Stomach (tissue), 9 donors: ENCODE data around the gene PARP8. TPM values are rescaled to one million over a fixed set of nuclear protein-coding genes. Genes with fewer than 3 reads are reported as not detected.
A peak's percentile ranks its signal among the peaks of the same experiment; 100 is the strongest.

Experiments used
- DNase-seq, 2 donors: peaks; one replicate each; pipeline versions ENCODE4 v3.0.0 to v3.0.0-alpha.2; 2013 to 2019
- H3K27ac ChIP-seq, 5 donors: fragments of 200-600 bp in 4 of 5; sonication (generic) in 4 of 5; one replicate each; pipeline ENCODE4 v1.5.1; 2013 to 2019; ENCODE audit warnings: mild to moderate bottlenecking in 1 of 5, moderate library complexity in 1 of 5
- H3K27me3 ChIP-seq, 3 donors: fragments of 200-600 bp; sonication (generic); one replicate each; pipeline ENCODE4 v1.5.1; 2017 to 2019; ENCODE audit warnings: mixed run types in 1 of 3
- H3K36me3 ChIP-seq, 4 donors: fragments of 200-600 bp; sonication (generic); 1 replicate in 3 of 4; 2 replicates in 1 of 4; pipeline ENCODE4 v1.5.1; 2016 to 2019
- H3K4me1 ChIP-seq, 4 donors: fragments of 200-600 bp; sonication (generic); one replicate each; pipeline ENCODE4 v1.5.1; 2016 to 2019
- H3K4me3 ChIP-seq, 4 donors: fragments of 200-600 bp; sonication (generic) in 3 of 4; one replicate each; pipeline ENCODE4 v1.5.1; 2016 to 2019; ENCODE audit warnings: mild to moderate bottlenecking in 1 of 4
- H3K9me3 ChIP-seq, 4 donors: fragments of 200-600 bp; sonication (generic); one replicate each; pipeline ENCODE4 v1.5.1; 2016 to 2019
- EP300 ChIP-seq: sonication (generic); formaldehyde crosslinking; IDR thresholded peaks from one replicate; pipeline ENCODE4 v1.6.1; 2017; ENCODE audit warnings: antibody characterized with exemption
- POLR2A ChIP-seq, 4 donors: fragments of 450-650 bp; IDR thresholded peaks; one replicate each; pipeline ENCODE4 v1.6.1; 2016; ENCODE audit warnings: antibody characterized with exemption in 4 of 4, control low read depth in 2 of 4, mild to moderate bottlenecking in 1 of 4, moderate library complexity in 1 of 4
- POLR2AphosphoS5 ChIP-seq, 3 donors: sonication (generic); formaldehyde crosslinking; IDR thresholded peaks; one replicate each; pipeline ENCODE4 v1.6.1; 2016; ENCODE audit warnings: antibody characterized with exemption in 3 of 3
- WGBS, 5 donors: extraction: QIAGEN DNeasy Blood & Tissue Kit in 3 of 5; methylation state at CpG; one replicate each; pipeline versions ENCODE4 v1.1.5 to v1.1.7; 2013 to 2018; 5-methylcytosine and 5-hydroxymethylcytosine counted together
- intact Hi-C: fragments of 100-400 bp; cut with DNase I; formaldehyde crosslinking; loops from one replicate; pipeline ENCODE4 v1.15.1; 2023; ENCODE audit warnings: low total_unique reads
- polyA plus RNA-seq, 3 donors: library from polyadenylated mRNA; stranded (reverse); fragments of 200-250 nt; gene quantifications; one replicate each; pipeline ENCODE4 v1.2.3, GENCODE V29; 2013
- total RNA-seq, 5 donors: library from RNA; depleted of rRNA; stranded (reverse); fragments of >200 nt; gene quantifications; one replicate each; pipeline versions ENCODE4 v1.1.0 to v1.2.3, GENCODE V29; 2014 to 2016
- TF ChIP-seq, protein P1 (sequence below), 7 experiments: fragments of 450-650 bp in 4 of 7; fragments of 200-600 bp in 3 of 7; sonication (generic) in 3 of 7; IDR thresholded peaks; one replicate each; pipeline ENCODE4 v1.5.1; 2016 to 2019; ENCODE audit warnings: antibody characterized with exemption in 7 of 7, control low read depth in 2 of 7, mild to moderate bottlenecking in 1 of 7
- donor health status: healthy with polysubstance abuse.
- donor health status: Bipolar disorder and iron deficiency.
- donor health status: healthy.

Gene PARP8
- total and polyA plus RNA-seq, 8 donors, result 6.7 to 54.2 (median 22.4) TPM

DNA sequence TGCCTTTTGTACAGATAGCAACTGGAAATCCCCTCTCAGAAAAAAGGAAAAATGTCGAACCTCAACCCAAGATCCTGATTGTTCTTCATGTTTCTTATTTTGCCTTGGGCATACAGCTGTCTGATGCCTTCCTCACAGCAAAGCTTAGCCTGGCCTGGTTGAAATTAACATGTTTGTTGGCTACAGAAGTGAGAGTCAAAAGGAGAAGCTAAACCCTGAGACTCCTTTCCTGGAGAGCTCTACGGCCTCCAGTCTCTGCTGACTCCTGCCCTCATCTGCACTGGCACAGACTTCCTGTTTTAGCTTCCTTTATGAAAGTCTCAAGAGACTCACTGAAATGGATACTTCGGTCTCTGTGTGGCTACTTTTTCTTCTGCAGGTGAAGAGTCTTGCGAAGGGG is 186.7 kb downstream of the PARP8 start:
- 51 to 80% (median 72%) methylated on average over 4 of the region's 4 CpGs for WGBS, 5 donors
- DNase-seq, result peak in 1 of 2 donors; percentile 37
- Histone ChIP-seq H3K27me3 (no peaks in the 10 kb centered on the region), H3K4me3 (no peak overlapping the region), H3K36me3 (no peaks in the 10 kb centered on the region), H3K9me3 (no peaks in the 10 kb centered on the region), H3K4me1 (peaks cover 0 to 4% (median 0%) of the 10 kb centered on the region in 4 donors), H3K27ac (no peak overlapping the region)
- TF ChIP-seq, protein P1, sequence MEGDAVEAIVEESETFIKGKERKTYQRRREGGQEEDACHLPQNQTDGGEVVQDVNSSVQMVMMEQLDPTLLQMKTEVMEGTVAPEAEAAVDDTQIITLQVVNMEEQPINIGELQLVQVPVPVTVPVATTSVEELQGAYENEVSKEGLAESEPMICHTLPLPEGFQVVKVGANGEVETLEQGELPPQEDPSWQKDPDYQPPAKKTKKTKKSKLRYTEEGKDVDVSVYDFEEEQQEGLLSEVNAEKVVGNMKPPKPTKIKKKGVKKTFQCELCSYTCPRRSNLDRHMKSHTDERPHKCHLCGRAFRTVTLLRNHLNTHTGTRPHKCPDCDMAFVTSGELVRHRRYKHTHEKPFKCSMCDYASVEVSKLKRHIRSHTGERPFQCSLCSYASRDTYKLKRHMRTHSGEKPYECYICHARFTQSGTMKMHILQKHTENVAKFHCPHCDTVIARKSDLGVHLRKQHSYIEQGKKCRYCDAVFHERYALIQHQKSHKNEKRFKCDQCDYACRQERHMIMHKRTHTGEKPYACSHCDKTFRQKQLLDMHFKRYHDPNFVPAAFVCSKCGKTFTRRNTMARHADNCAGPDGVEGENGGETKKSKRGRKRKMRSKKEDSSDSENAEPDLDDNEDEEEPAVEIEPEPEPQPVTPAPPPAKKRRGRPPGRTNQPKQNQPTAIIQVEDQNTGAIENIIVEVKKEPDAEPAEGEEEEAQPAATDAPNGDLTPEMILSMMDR (IDR thresholded peaks at IDR 0.05), result no peak
- no peak for TF ChIP-seq EP300
- intact Hi-C loops, result no loop called here

DNA sequence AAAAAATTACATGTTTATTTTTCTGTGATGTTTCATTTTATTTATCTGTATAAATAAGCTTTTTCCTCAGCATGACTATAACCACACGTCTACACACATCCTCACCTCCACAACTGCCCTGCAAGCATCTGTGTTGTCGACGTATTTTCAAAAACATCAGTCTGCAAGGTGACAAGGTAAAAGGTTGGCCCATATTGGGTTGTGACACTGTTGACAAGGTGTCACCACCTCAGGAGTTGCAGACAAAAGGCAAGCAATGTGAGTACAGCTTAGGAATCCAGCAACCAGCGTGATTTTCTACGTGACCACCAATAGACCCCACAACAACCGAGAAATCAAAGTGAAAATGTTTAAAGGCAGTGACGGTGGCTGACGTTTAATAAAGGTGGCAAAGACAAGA is 187.6 kb downstream of the PARP8 start:
- H3K4me3 ChIP-seq, result no peak overlapping the region
- intact Hi-C loops, result no loop called here
- WGBS, 5 donors, result 72 to 88% (median 77%) methylated on average over 8 of the region's 8 CpGs
- no peaks in the 10 kb centered on the region for H3K27me3 ChIP-seq
- DNase-seq, result no peak
- no peak overlapping the region for H3K27ac ChIP-seq
- H3K9me3 ChIP-seq, result no peaks in the 10 kb centered on the region
- no peak for TF ChIP-seq EP300
- no peaks in the 10 kb centered on the region for H3K36me3 ChIP-seq
- no peaks in the 10 kb centered on the region for H3K4me1 ChIP-seq

DNA sequence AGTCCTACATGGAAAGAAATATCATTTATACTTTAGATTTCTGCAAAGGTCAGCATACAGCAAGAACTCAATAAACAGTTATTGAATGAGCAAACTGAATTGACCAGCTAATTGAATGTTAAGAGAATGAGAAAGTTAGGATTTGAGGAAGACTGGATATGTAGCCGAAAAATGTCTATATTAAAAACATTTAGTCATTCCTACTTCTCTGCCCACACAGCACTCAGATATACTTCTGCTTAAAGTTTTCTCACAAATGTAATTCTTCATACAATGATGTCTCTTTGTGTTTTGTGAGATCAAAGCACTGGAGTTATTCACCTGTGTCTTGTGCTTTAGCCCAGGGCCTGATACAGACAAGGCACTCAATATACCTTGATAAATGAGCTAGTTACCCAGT is 188.6 kb downstream of the PARP8 start:
- TF ChIP-seq EP300 (no peak), POLR2A (IDR thresholded peaks at IDR 0.05) (no peak), POLR2AphosphoS5 (IDR thresholded peaks at IDR 0.05) (no peak)
- TF ChIP-seq, protein P1 (IDR thresholded peaks at IDR 0.05), result no peak

DNA sequence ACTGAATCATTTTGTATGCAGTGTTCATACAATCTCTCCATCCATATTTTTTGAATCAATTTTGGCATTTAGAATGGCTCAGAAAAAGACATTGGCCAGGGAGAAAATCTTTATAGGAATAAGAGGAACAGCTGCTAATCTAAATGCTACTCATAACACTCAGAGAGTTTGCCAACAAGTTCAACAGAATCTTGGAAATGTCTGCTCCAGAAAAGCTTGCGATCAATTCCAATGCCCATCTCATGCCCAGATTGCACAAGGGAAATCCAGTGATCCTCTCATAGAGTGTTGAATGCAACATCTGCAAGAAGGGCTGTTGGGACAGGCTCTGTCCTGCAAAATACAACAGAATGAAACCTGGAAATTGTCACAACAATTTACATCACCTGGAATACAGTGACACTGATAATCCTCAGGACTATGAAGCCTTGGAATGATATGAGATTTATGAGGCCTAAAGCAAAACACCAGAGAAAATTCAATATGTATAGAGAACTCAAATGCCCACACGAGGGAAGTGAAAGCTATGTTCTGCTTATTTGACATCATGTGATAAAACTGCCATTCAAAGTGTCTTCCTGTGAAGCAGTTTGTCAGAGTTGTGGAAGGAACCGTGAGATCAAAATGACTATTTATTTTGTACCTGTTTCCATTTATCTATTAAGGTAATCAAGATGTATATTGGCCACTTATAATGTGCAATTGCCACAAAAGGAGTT is 190.1 kb downstream of the PARP8 start:
- no peak for TF ChIP-seq POLR2AphosphoS5 (IDR thresholded peaks at IDR 0.05)
- TF ChIP-seq, protein P1 (IDR thresholded peaks at IDR 0.05), result no peak
- no peak for TF ChIP-seq POLR2A (IDR thresholded peaks at IDR 0.05)
- TF ChIP-seq EP300, result no peak
- Histone ChIP-seq H3K27me3 (no peaks in the 10 kb centered on the region), H3K4me1 (no peaks in the 10 kb centered on the region), H3K36me3 (no peaks in the 10 kb centered on the region), H3K9me3 (no peaks in the 10 kb centered on the region), H3K27ac (no peak overlapping the region), H3K4me3 (no peak overlapping the region)
- 39 to 68% (median 60%) methylated on average over 3 of the region's 3 CpGs for WGBS, 5 donors
- intact Hi-C loops, result no loop called here
- DNase-seq, result peak in 1 of 2 donors; percentile 11

More for the DNA sequence above, 188.6 kb downstream of the PARP8 start:
- H3K4me3 ChIP-seq, result no peak overlapping the region
- no peaks in the 10 kb centered on the region for H3K4me1 ChIP-seq
- H3K27ac ChIP-seq, result no peak overlapping the region
- H3K9me3 ChIP-seq, result no peaks in the 10 kb centered on the region
- 80 to 97% (median 92%) methylated on average over 1 of the region's 1 CpG for WGBS, 5 donors
- no peak for DNase-seq
- intact Hi-C loops, result no loop called here
- no peaks in the 10 kb centered on the region for H3K36me3 ChIP-seq
- no peaks in the 10 kb centered on the region for H3K27me3 ChIP-seq

DNA sequence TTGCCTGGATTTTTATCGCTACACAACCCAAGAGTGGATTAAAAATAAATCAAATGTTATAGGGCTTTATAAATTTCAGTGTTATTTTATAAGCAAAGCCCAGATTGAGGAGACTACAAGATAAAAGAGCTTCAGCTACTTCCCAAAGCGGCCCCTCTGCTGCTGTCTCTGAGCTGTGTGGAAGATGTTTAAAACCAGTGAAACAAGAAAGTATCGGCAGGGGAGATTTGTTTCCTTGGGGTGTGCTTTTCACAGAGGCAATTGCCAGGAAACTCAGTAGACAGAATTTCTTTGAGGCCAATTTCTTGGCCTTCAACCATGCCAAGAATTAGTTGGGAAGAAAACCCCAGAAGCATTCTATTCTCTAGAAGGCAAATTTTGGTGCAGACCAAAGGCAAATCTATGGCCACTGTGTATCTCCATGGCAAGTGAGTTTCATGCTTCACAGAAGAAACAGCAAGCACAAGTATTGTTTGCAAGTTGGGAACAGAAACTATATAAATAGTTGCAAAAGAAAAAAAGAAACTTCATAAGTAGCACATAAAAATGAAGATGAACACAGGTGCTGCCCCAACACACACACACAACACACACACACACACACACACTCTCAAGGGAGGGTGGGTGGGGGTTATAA is 197.2 kb downstream of the PARP8 start:
- TF ChIP-seq EP300 (no peak), POLR2A (IDR thresholded peaks at IDR 0.05) (no peak), POLR2AphosphoS5 (IDR thresholded peaks at IDR 0.05) (no peak)
- TF ChIP-seq, protein P1 (IDR thresholded peaks at IDR 0.05), result no peak
- no peaks in the 10 kb centered on the region for H3K27me3 ChIP-seq
- WGBS, 5 donors, result 74 to 96% (median 87%) methylated on average over 3 of the region's 3 CpGs
- DNase-seq, result no peak
- H3K4me1 ChIP-seq, result no peaks in the 10 kb centered on the region
- H3K9me3 ChIP-seq, result no peaks in the 10 kb centered on the region
- intact Hi-C loops, result no loop called here
- no peak overlapping the region for H3K4me3 ChIP-seq
- no peak overlapping the region for H3K27ac ChIP-seq
- no peaks in the 10 kb centered on the region for H3K36me3 ChIP-seq
